Cardiac septum (tissue), 1 donor: ENCODE results near the gene NUBPL. TPM values are rescaled to one million over a fixed set of nuclear protein-coding genes. Genes with fewer than 3 reads are reported as not detected.
"Not testable (repeated sequence)": the region's sequence is repeated elsewhere in the genome, so short reads cannot be mapped to it uniquely, and the experiment has no call there.

Experiments used
- DNase-seq: peaks from one replicate; pipeline ENCODE4 v3.0.0-alpha.2; 2020; ENCODE audit warnings: low spot score
- intact Hi-C: fragments of 100-400 bp; cut with DNase I; formaldehyde crosslinking; loops from one replicate; pipeline ENCODE4 v1.14.0; 2022
- total RNA-seq: library from RNA; stranded (reverse); fragmentation: NEBNext Ultra II Directional; extraction: Animal tissue kit (Norgen Biotek cat#: 25700); gene quantifications from one replicate; pipeline ENCODE4 v1.2.1, GENCODE V29; 2021
- donor health status: DM: no; HTN: no; CAD: no.

The NUBPL gene
- total RNA-seq, 1 donor from 2014 or later, result 19.5 TPM

DNA sequence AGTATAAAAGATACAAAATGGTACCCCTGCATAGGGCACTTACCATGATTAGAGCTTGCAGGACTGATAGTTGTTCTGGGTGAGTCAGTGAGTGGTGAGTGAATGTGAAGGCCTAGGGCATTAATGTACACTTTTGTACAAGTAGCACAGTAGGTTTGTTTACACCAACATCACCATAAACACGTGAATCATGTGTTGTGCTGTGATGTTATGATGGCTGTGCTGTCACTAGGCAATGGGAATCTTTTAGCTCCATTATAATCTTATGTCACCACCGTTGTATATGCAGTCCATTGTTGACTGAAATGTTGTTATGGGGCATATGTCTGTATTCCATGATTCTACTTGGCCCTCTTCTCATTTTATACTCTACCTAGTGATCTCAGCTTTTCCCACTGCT, 11.8 kb downstream of the NUBPL start:
- DNase-seq, result no peak
- intact Hi-C loops, result no loop called here

GRCh38 chr14:31576949-31577348, 15.7 kb downstream of the NUBPL start:
- DNase-seq, result no peak

GRCh38 chr14:31578266-31578665, 17.1 kb downstream of the NUBPL start:
- intact Hi-C loops, result no loop called here
- DNase-seq, result no peak

More at GRCh38 chr14:31576949-31577348, 15.7 kb downstream of the NUBPL start:
- intact Hi-C loops, result no loop called here

- DNase-seq, result no peak
- intact Hi-C loops, result no loop called here
Observed at GRCh38 chr14:31578792-31579501, 17.7 kb downstream of the NUBPL start.

DNA sequence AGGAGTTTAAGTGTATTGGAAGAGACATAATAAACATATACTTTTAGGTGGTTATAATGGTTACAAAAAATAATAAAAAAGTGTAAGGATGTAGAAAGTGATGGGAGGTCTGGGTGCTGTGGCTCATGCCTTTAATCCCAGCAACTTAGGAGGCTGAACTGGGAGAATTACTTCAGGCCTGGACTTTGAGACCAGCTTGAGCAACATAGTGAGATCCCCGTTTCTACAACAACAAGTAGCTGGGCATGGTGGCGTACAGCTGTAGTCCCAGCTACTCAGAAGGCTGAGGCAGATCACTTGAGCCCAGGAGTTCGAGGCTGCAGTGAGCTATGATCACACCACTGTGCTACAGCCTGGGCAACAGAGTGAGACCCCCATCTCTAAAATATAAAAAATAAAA, 19.0 kb downstream of the NUBPL start:
- intact Hi-C loops, result no loop called here
- DNase-seq, result no peak

GRCh38 chr14:31582286-31582691, 21.1 kb downstream of the NUBPL start:
- no peak for DNase-seq
- intact Hi-C loops, result no loop called here

GRCh38 chr14:31582836-31583452, 21.7 kb downstream of the NUBPL start:
- no peak for DNase-seq
- intact Hi-C loops, result no loop called here

GRCh38 chr14:31590206-31590605, 29.0 kb downstream of the NUBPL start:
- no peak for DNase-seq
- intact Hi-C loops, result no loop called here

DNA sequence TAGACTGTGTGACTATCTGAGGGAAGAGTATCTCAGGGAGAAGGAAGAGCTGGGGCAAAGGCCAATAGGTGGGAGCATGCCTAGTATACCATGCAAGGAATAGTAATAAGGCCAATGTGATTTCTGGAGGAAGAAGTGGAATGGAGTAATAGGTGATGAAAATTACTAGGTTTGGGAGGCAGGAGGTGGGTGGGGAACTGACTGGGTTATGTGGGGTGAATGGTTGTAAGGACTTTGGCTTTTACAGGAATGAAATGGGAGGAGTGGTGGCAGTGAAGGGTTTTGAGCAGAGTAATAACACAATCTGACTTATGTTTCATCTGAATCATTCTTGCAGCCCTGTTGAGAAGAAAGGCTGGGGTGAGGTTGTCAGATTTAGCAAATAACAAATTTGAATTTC, 30.9 kb downstream of the NUBPL start:
- no peak for DNase-seq
- intact Hi-C loops, result no loop called here

DNA sequence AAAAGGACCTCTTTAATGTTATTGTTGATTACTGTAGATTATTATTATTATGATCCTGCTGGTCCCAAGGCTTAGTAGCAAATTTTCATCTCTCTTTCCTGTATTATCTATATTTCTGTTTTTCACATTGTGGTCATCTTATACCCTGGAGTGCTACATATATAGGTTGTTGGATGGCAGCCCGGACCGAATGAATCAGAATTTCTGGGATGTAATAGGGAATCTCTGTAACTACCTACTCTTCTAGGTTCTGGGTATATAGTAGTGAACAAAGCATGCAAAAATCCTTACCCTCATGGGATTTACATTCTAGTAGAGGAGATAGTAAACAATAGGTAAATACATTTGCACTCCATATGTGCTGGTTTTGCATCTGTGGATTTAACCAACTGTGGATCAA, 31.4 kb downstream of the NUBPL start:
- intact Hi-C loops, result no loop called here
- no peak for DNase-seq

DNA sequence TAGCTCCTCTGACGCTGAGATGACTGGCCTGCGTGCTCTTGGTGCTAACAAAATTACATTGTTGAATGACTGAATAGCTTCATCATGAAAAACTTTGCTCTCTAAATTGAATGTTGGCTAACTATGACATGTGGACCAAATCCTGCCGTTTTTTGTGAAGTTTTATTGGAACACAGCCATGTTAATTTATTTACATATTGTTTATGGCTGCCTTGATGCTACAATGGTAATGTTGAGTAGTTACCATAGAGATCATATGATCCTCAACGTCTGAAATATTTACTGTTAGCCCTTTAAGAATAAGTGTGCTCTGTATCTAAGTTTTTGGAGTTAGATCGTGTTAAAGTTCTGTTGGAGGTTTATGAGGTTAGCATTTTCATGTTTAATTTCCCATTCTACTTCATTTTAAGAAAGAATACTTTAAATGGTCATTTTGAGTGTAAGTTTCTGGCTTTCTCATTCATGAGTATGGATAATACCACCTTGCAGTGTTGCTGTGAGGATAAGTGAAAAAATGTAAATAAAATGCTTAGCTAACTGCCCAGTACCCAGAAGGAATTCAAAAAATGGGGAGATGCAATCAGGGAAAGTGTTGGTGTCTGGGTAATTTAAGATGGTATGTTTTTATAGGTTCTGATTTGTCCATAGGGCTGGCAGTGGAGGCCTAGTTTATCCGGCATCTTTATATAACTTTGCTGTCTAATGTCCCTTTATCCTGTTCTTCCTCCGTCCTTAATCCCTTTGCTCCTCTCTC, 35.3 kb downstream of the NUBPL start:
- no peak for DNase-seq
- intact Hi-C loops, result no loop called here

GRCh38 chr14:31605702-31606101, 44.5 kb downstream of the NUBPL start:
- no peak for DNase-seq
- intact Hi-C loops, result no loop called here

- DNase-seq, result no peak
- intact Hi-C loops, result no loop called here
Observed at GRCh38 chr14:31611778-31612433, 50.7 kb downstream of the NUBPL start.

GRCh38 chr14:31613188-31613587, 52.0 kb downstream of the NUBPL start:
- intact Hi-C loops, result no loop called here
- no peak for DNase-seq

DNA sequence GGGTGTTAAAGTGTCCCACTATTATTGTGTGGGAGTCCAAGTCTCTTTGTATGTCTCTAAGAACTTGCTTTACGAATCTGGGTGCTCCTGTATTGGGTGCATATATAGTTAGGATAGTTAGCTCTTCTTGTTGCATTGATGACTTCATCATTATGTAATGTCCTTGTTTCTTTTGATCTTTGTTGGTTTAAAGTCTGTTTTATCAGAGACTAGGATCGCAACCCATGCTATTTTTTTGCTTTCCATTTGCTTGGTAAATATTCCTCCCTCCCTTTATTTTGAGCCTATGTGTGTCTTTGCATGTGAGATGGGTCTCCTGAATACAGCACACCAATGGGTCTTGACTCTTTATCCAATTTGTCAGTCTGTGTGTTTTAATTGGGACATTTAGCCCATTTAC, 57.7 kb downstream of the NUBPL start:
- DNase-seq, intact Hi-C loops: not testable (repeated sequence)

DNA sequence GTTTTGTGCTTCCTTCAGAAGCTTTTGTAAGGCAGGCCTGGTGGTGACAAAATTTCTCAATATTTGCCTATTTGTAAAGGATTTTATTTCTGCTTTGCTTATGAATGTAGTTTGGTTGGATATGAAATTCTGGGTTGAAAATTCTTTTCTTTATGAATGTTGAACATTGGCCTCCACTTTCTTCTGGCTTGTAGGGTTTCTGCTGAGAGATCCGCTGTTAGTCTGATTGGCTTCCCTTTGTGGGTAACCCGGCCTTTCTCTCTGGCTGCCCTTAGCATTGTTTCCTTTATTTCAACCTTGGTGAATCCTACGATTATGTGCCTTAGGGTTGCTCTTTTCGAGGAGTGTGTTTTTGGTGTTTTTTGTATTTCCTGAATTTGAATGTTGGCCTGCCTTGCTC, 58.2 kb downstream of the NUBPL start:
- intact Hi-C loops, result no loop called here
- DNase-seq, result no peak

GRCh38 chr14:31620898-31621297, 59.7 kb downstream of the NUBPL start:
- DNase-seq, intact Hi-C loops: not testable (repeated sequence)

DNA sequence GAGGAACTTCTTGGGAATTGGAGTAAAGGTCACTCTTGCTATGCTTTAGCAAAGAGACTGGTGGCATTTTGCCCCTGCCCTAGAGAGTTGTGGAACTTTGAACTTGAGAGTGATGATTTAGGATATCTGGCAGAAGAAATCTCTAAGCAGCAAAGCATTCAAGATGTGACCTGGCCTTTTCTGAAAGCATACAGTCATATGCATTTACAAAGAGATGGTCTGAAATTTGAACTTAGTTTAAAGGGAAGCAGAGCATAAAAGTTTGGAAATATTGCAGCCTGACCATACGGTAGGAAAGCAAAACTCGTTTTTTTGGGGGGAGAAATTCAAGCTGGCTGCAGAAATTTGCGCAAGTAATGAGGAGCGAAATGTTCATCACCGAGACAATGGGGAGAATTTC, 60.9 kb downstream of the NUBPL start:
- DNase-seq, result no peak
- intact Hi-C loops, result no loop called here

DNA sequence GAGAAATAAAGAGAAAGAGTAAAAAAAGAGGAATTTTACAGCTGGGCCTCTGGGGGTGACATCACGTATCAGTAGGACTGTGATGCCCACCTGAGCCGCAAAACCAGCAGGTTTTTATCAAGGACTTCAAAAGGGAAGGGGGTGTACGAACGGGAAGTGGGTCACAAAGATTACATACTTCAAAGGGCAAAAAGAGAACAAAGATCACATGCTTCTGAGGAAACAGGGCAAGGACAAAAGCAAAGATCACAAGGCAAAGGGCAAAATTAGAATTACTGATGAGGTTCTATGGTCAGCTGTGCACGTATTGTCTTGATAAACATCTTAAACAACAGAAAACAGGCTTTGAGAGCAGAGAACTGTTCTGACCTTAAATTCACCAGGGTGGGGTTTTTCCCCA, 91.7 kb downstream of the NUBPL start:
- DNase-seq, intact Hi-C loops: not testable (repeated sequence)

DNA sequence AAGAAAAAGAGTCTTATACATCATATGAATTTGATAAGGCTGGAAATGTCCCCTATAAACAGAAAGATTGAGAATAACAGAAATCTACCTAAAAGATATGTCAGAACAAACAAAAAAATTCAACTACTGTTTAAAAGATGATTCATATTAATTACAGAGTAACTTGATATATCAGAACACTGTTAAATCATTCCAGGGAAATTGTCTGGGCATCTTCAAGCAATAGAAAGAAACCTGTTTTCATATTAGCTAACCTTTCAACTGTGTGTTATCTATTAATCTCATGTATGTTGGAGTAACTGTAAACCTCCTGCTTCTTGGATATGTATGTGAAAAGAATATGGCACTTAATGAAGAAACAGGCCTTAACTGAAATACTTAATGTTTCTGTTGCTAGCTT, 96.7 kb downstream of the NUBPL start:
- intact Hi-C loops, result no loop called here

More for the DNA sequence above, 96.7 kb downstream of the NUBPL start:
- no peak for DNase-seq
